ENCODE measurements around the gene BCCIP. TPM values are rescaled to one million over a fixed set of nuclear protein-coding genes. Genes with fewer than 3 reads are reported as not detected.
A peak's percentile ranks its signal among the peaks of the same experiment; 100 is the strongest.

Gene BCCIP
- total and polyA plus RNA-seq, 4 donors: 37.5 to 70.1 (median 47.4) TPM

- WGBS, 2 donors: 86 to 90% methylated on average over 1 of the region's 1 CpG
These were observed 11.1 kb upstream of the BCCIP start for GRCh38 chr10:125812128-125812750.

GRCh38 chr10:125815764-125816163, 7.6 kb upstream of the BCCIP start:
- Histone ChIP-seq H3K4me1 (ENCODE audit: control insufficient read depth in 5 of 5, insufficient read depth in 5 of 5, low read length in 5 of 5) (no peaks in the 10 kb centered on the region), H3K36me3 (ENCODE audit: control insufficient read depth in 4 of 4, insufficient read depth in 4 of 4, low read length in 4 of 4) (peaks cover 10 to 21% (median 14%) of the 10 kb centered on the region in 4 donors), H3K9ac (ENCODE audit: insufficient read depth in 1 of 2, low read length in 2 of 2) (no peak overlapping the region), H3K4me3 (no peak overlapping the region), H3K27me3 (ENCODE audit: control insufficient read depth in 3 of 3, insufficient read depth in 3 of 3, low read length in 2 of 3) (no peaks in the 10 kb centered on the region), H3K9me3 (ENCODE audit: control insufficient read depth in 4 of 4, insufficient read depth in 3 of 4, low read length in 3 of 4) (no peaks in the 10 kb centered on the region), H3K27ac (ENCODE audit: low read depth in 1 of 2, low read length in 1 of 2) (no peak overlapping the region)
- no peak for TF ChIP-seq CTCF (IDR thresholded peaks at IDR 0.05; ENCODE audit: control extremely low read depth, extremely low read depth)
- WGBS, 2 donors: 0 to 47% methylated on average over 1 of the region's 1 CpG
- no peak for DNase-seq
- no peak for ATAC-seq (ENCODE audit: insufficient read depth, low FRiP score)

More at GRCh38 chr10:125812128-125812750, 11.1 kb upstream of the BCCIP start:
- Histone ChIP-seq H3K27me3 (ENCODE audit: control insufficient read depth in 3 of 3, insufficient read depth in 3 of 3, low read length in 2 of 3) (no peaks in the 10 kb centered on the region), H3K9me3 (ENCODE audit: control insufficient read depth in 4 of 4, insufficient read depth in 3 of 4, low read length in 3 of 4) (peaks cover 0 to 1% (median 0%) of the 10 kb centered on the region in 4 donors), H3K36me3 (ENCODE audit: control insufficient read depth in 4 of 4, insufficient read depth in 4 of 4, low read length in 4 of 4) (peaks cover 13 to 30% (median 28%) of the 10 kb centered on the region in 4 donors), H3K27ac (ENCODE audit: low read depth in 1 of 2, low read length in 1 of 2) (no peak overlapping the region), H3K4me1 (ENCODE audit: control insufficient read depth in 5 of 5, insufficient read depth in 5 of 5, low read length in 5 of 5) (peaks cover 0 to 3% (median 0%) of the 10 kb centered on the region in 5 donors), H3K9ac (ENCODE audit: insufficient read depth in 1 of 2, low read length in 2 of 2) (no peak overlapping the region), H3K4me3 (no peak overlapping the region)
- DNase-seq (peak; percentile 53 to 84 (median 55)), ATAC-seq (ENCODE audit: insufficient read depth, low FRiP score) (no peak)
- no peak for TF ChIP-seq CTCF (IDR thresholded peaks at IDR 0.05; ENCODE audit: control extremely low read depth, extremely low read depth)

- TF ChIP-seq CTCF (IDR thresholded peaks at IDR 0.05; ENCODE audit: control extremely low read depth, extremely low read depth): no peak
- peaks cover 0 to 1% (median 0%) of the 10 kb centered on the region in 5 donors for H3K4me1 ChIP-seq (ENCODE audit: control insufficient read depth in 5 of 5, insufficient read depth in 5 of 5, low read length in 5 of 5)
- no peaks in the 10 kb centered on the region for H3K9me3 ChIP-seq (ENCODE audit: control insufficient read depth in 4 of 4, insufficient read depth in 3 of 4, low read length in 3 of 4)
- no peak for DNase-seq
- H3K27ac ChIP-seq (ENCODE audit: low read depth in 1 of 2, low read length in 1 of 2): no peak overlapping the region
- ATAC-seq (ENCODE audit: insufficient read depth, low FRiP score): no peak
- H3K4me3 ChIP-seq: no peak overlapping the region
- no peak overlapping the region for H3K9ac ChIP-seq (ENCODE audit: insufficient read depth in 1 of 2, low read length in 2 of 2)
- peaks cover 9 to 20% (median 12%) of the 10 kb centered on the region in 4 donors for H3K36me3 ChIP-seq (ENCODE audit: control insufficient read depth in 4 of 4, insufficient read depth in 4 of 4, low read length in 4 of 4)
- WGBS, 2 donors: 87 to 90% methylated on average over 4 of the region's 4 CpGs
- H3K27me3 ChIP-seq (ENCODE audit: control insufficient read depth in 3 of 3, insufficient read depth in 3 of 3, low read length in 2 of 3): no peaks in the 10 kb centered on the region
These were observed 6.8 kb upstream of the BCCIP start for GRCh38 chr10:125816548-125816947.
